WTC11 (cell line): Measurements from ENCODE around the gene SEPTIN10. TPM values are rescaled to one million over a fixed set of nuclear protein-coding genes. Genes with fewer than 3 reads are reported as not detected.

Source experiments
- ATAC-seq: fragments of 200-7000 bp; cut with Tn5 transposase; 2 replicates; pipeline ENCODE4 v1.10.0; 2021; ENCODE audit warnings: mild to moderate bottlenecking, moderate library complexity
- CTCF ChIA-PET: fragments of 300-600 bp; sonication (Branson Sonifier 250); formaldehyde crosslinking; loops from one replicate; lab custom pipeline; 2021; ENCODE audit warnings: antibody characterized with exemption; lab: Charles Lee
- POLR2A ChIA-PET: fragments of 350-600 bp; sonication (Branson Sonifier 250); formaldehyde crosslinking; loops from one replicate; lab custom pipeline; 2021; ENCODE audit warnings: antibody characterized with exemption; lab: Charles Lee
- DNase-seq: peaks from one replicate; pipeline ENCODE4 v3.0.0; 2021; ENCODE audit warnings: low spot score
- H3K27ac Mint-ChIP-seq: 2 replicates; pipeline ENCODE4 v1.8.0; 2021; ENCODE audit warnings: mixed read lengths
- H3K27me3 Mint-ChIP-seq: 2 replicates; pipeline ENCODE4 v1.8.0; 2021; ENCODE audit warnings: low read depth, mild to moderate bottlenecking, moderate library complexity, mixed read lengths
- H3K36me3 Mint-ChIP-seq: 2 replicates; pipeline ENCODE4 v1.8.0; 2021; ENCODE audit warnings: mixed read lengths
- H3K4me1 Mint-ChIP-seq: 2 replicates; pipeline ENCODE4 v1.8.0; 2022; ENCODE audit warnings: mixed read lengths
- H3K4me3 Mint-ChIP-seq: 2 replicates; pipeline ENCODE4 v1.8.0; 2021; ENCODE audit warnings: mild to moderate bottlenecking, moderate library complexity, mixed read lengths
- H3K9me3 Mint-ChIP-seq: 2 replicates; pipeline ENCODE4 v1.8.0; 2021; ENCODE audit warnings: mixed read lengths
- AFF4 ChIP-seq: sonication (generic); formaldehyde crosslinking; IDR thresholded peaks from 2 replicates; pipeline ENCODE4 v1.8.1; 2023; ENCODE audit warnings: mild to moderate bottlenecking, missing genetic modification reagents, borderline replicate concordance
- ATF3 ChIP-seq: sonication (generic); formaldehyde crosslinking; conservative IDR thresholded peaks from 2 replicates; pipeline ENCODE4 v1.8.1; 2022; ENCODE audit warnings: mild to moderate bottlenecking, missing genetic modification reagents
- CDX4 ChIP-seq: fragments of 250-450 bp; sonication (Bioruptor Pico); IDR thresholded peaks from 2 replicates; pipeline ENCODE4 v1.9.0; 2021; ENCODE audit warnings: moderate library complexity, mild to moderate bottlenecking, inconsistent platforms, borderline replicate concordance
- E2F1 ChIP-seq: sonication (generic); formaldehyde crosslinking; IDR thresholded peaks from 2 replicates; pipeline ENCODE4 v1.8.0; 2022; ENCODE audit warnings: mild to moderate bottlenecking, missing genetic modification reagents
- ELF4 ChIP-seq: sonication (generic); formaldehyde crosslinking; IDR thresholded peaks from 2 replicates; pipeline ENCODE4 v1.8.1; 2022; ENCODE audit warnings: low read depth, mild to moderate bottlenecking, moderate library complexity, missing genetic modification reagents
- ETV6 ChIP-seq: sonication (generic); formaldehyde crosslinking; IDR thresholded peaks from 2 replicates; pipeline ENCODE4 v1.8.1; 2022; ENCODE audit warnings: mild to moderate bottlenecking, missing genetic modification reagents
- FOXK1 ChIP-seq: sonication (generic); formaldehyde crosslinking; IDR thresholded peaks from 2 replicates; pipeline ENCODE4 v1.8.0; 2022; ENCODE audit warnings: mild to moderate bottlenecking, moderate library complexity, missing genetic modification reagents
- FOXP1 ChIP-seq: sonication (generic); formaldehyde crosslinking; IDR thresholded peaks from 2 replicates; pipeline ENCODE4 v1.8.0; 2022; ENCODE audit warnings: missing genetic modification reagents, mild to moderate bottlenecking, moderate library complexity, borderline replicate concordance
- HMGA2 ChIP-seq: fragments of 250-450 bp; sonication (Bioruptor Pico); IDR thresholded peaks from 2 replicates; pipeline ENCODE4 v1.4.0; 2021; ENCODE audit warnings: mild to moderate bottlenecking, moderate library complexity
- IRF1 ChIP-seq: sonication (generic); formaldehyde crosslinking; IDR thresholded peaks from 2 replicates; pipeline ENCODE4 v1.8.0; 2023; ENCODE audit warnings: missing genetic modification reagents
- KAT7 ChIP-seq: sonication (generic); formaldehyde crosslinking; IDR thresholded peaks from 2 replicates; pipeline ENCODE4 v1.8.1; 2023; ENCODE audit warnings: missing genetic modification reagents, mild to moderate bottlenecking, borderline replicate concordance
- OVOL2 ChIP-seq: fragments of 250-450 bp; sonication (Bioruptor Pico); IDR thresholded peaks from 2 replicates; pipeline ENCODE4 v1.9.0; 2021; ENCODE audit warnings: mild to moderate bottlenecking, borderline replicate concordance
- SMAD3 ChIP-seq: sonication (generic); formaldehyde crosslinking; IDR thresholded peaks from 2 replicates; pipeline ENCODE4 v1.8.0; 2022; ENCODE audit warnings: missing genetic modification reagents, mild to moderate bottlenecking, borderline replicate concordance
- TCF7 ChIP-seq: sonication (generic); formaldehyde crosslinking; IDR thresholded peaks from 2 replicates; pipeline ENCODE4 v1.8.0; 2022; ENCODE audit warnings: mild to moderate bottlenecking, low read depth, missing genetic modification reagents, moderate library complexity
- USF2 ChIP-seq: sonication (generic); formaldehyde crosslinking; IDR thresholded peaks from 2 replicates; pipeline ENCODE4 v1.8.1; 2023; ENCODE audit warnings: mild to moderate bottlenecking, missing genetic modification reagents, moderate library complexity
- ZBTB43 ChIP-seq: sonication (generic); formaldehyde crosslinking; IDR thresholded peaks from 2 replicates; pipeline ENCODE4 v1.8.1; 2023; ENCODE audit warnings: mild to moderate bottlenecking, missing genetic modification reagents
- ZNF232 ChIP-seq: sonication (generic); formaldehyde crosslinking; IDR thresholded peaks from 2 replicates; pipeline ENCODE4 v1.8.0; 2022; ENCODE audit warnings: mild to moderate bottlenecking, missing genetic modification reagents
- ZNF396 ChIP-seq: fragments of 250-450 bp; sonication (Bioruptor Pico); IDR thresholded peaks from 2 replicates; pipeline ENCODE4 v1.8.0; 2021; ENCODE audit warnings: mild to moderate bottlenecking, moderate library complexity, borderline replicate concordance
- total RNA-seq: library from RNA; stranded (reverse); gene quantifications from 3 replicates; pipeline ENCODE4 v1.2.3, GENCODE V29; 2021

SEPTIN10 gene
- total RNA-seq, 1 experiment from 2014 or later, result 86.8 TPM

- Mint-ChIP-seq H3K4me3 (no peak overlapping the region), H3K9me3 (no peaks in the 10 kb centered on the region), H3K4me1 (no peaks in the 10 kb centered on the region), H3K27me3 (no peaks in the 10 kb centered on the region), H3K36me3 (peaks cover 5% of the 10 kb centered on the region; the same call in 1 of the 2 replicates), H3K27ac (no peak overlapping the region)
- no peak for DNase-seq
- CTCF ChIA-PET, result no interaction called here
- no peak for ATAC-seq
- TF ChIP-seq ZNF396 (CRISPR knock-in tag) (no peak), HMGA2 (CRISPR knock-in tag) (no peak), IRF1 (CRISPR knock-in tag) (no peak), TCF7 (no peak), ZBTB43 (CRISPR knock-in tag) (no peak)
- POLR2A ChIA-PET, result no interaction called here
These were observed 38.4 kb downstream of the SEPTIN10 start for GRCh38 chr2:109575373-109575772.

- no peak for ATAC-seq
- Mint-ChIP-seq H3K4me3 (no peak overlapping the region), H3K27me3 (no peaks in the 10 kb centered on the region), H3K27ac (no peak overlapping the region), H3K36me3 (peaks cover 51% of the 10 kb centered on the region), H3K4me1 (no peaks in the 10 kb centered on the region), H3K9me3 (no peaks in the 10 kb centered on the region)
- no peak for DNase-seq
- ChIA-PET CTCF (no interaction called here), POLR2A (no interaction called here)
- TF ChIP-seq KAT7 (CRISPR knock-in tag), result no peak
- TF ChIP-seq ETV6 (CRISPR knock-in tag), result no peak
- TF ChIP-seq SMAD3 (CRISPR knock-in tag), result no peak
- no peak for TF ChIP-seq ATF3 (CRISPR knock-in tag)
- no peak for TF ChIP-seq USF2 (CRISPR knock-in tag)
- no peak for TF ChIP-seq FOXP1 (CRISPR knock-in tag)
- TF ChIP-seq OVOL2 (CRISPR knock-in tag), result no peak
- TF ChIP-seq ZNF232 (CRISPR knock-in tag), result no peak
- no peak for TF ChIP-seq ELF4 (CRISPR knock-in tag)
- no peak for TF ChIP-seq CDX4 (CRISPR knock-in tag)
- TF ChIP-seq E2F1, result no peak
- no peak for TF ChIP-seq AFF4 (CRISPR knock-in tag)
- TF ChIP-seq FOXK1 (CRISPR knock-in tag), result no peak
These were observed 49.7 kb downstream of the SEPTIN10 start for GRCh38 chr2:109563980-109564550.
